Urinary bladder (tissue), 4 donors: ENCODE results near the gene XPNPEP1. TPM values are rescaled to one million over a fixed set of nuclear protein-coding genes. Genes with fewer than 3 reads are reported as not detected.

Experiments
- DNase-seq: peaks from one replicate; pipeline ENCODE4 v3.0.0-alpha.2; 2015; ENCODE audit errors: extremely low spot score
- H3K27ac ChIP-seq: one replicate; pipeline ENCODE4 v1.5.1; 2013; ENCODE audit warnings: low read depth, mild to moderate bottlenecking, moderate library complexity
- H3K36me3 ChIP-seq: one replicate; pipeline ENCODE4 v1.6.1; 2013; ENCODE audit warnings: mild to moderate bottlenecking, moderate library complexity; ENCODE audit not compliant: insufficient read depth
- H3K4me1 ChIP-seq: one replicate; pipeline ENCODE4 v1.6.1; 2013; ENCODE audit warnings: mild to moderate bottlenecking, moderate library complexity; ENCODE audit not compliant: insufficient read depth
- H3K4me3 ChIP-seq: one replicate; pipeline ENCODE4 v1.5.1; 2013; ENCODE audit warnings: low read depth, low read length
- WGBS: extraction: QIAGEN DNeasy Blood & Tissue Kit; methylation state at CpG from one replicate; pipeline ENCODE4 v1.1.7; 2013; 5-methylcytosine and 5-hydroxymethylcytosine counted together
- polyA plus RNA-seq: library from polyadenylated mRNA; stranded (reverse); fragments of 200-250 nt; gene quantifications from one replicate; pipeline ENCODE4 v1.2.3, GENCODE V29; 2013
- total RNA-seq: library from RNA; depleted of rRNA; stranded (reverse); fragments of >200 nt; gene quantifications from one replicate; pipeline ENCODE4 v1.2.3, GENCODE V29; 2014
- donor health status: healthy with polysubstance abuse.
- donor health status: healthy.

The XPNPEP1 gene
- total and polyA plus RNA-seq, 2 donors = 38.1 to 89.1 TPM

DNA sequence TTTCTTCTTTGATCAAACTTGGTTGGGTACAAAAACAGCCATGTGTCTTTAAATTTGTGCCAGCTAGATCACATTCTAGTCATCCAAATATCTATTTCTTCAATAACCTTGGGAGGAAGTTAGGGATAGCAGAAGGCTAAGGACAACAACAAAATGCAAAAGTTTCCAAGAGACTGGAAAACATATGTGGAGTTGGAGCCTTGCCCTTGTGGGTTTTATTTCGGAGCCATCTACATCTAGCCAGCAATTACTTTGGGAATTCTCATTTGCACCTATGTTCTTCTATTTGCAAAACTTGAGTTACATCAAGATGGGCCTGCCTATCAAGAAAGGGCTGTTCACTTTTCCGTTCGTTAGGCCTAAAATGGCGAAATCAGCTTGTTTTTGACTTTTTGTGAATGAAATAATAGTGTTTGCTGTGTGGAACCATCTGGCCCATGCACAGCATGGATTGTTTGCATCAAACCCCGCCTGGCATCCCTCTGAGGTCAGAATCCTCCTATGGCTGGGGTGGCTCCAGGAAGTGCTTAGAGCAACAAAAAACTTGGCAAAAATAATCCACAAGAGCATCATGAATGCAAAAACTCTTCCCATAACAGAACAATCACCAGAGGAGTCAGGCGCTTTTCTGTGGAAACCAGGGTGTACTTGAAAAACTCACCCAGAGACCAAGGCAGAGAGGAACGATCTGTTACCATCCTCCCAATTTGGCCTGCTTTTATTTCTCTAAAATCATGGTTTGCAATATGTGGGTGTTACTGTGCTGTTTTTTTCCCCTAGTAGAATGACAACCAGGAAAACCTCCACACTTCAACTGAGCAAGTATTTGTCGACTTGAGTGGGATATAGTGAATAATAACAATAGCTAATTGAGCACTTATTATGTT, 36.2 kb upstream of the XPNPEP1 start:
- Histone ChIP-seq H3K27ac (no peak overlapping the region), H3K4me1 (no peaks in the 10 kb centered on the region), H3K4me3 (no peak overlapping the region), H3K36me3 (no peaks in the 10 kb centered on the region)
- WGBS = 78% methylated on average over 8 of the region's 8 CpGs
- DNase-seq = no peak

DNA sequence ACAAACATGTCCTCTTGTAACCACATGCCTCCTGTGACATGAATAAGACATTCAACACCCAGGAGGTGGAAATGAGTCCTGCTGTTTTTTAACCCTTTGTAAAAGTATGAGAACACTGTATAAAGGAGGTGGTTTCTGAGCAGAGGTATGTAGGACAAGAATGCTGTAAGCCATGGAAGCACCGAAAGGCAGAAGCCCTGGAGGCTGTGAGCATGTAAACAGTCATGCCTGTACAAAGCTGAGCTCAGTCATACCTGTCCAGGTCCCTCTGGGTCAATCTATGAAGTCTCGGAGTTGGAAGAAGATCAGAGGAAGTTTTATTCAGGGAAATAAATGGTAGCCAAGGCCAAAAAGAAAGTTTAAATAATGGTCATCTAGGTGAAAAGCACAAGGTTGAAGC, 34.7 kb upstream of the XPNPEP1 start:
- no peak overlapping the region for H3K4me3 ChIP-seq
- H3K27ac ChIP-seq = no peak overlapping the region
- no peaks in the 10 kb centered on the region for H3K36me3 ChIP-seq
- DNase-seq = no peak
- no peaks in the 10 kb centered on the region for H3K4me1 ChIP-seq
- 84% methylated on average over 2 of the region's 2 CpGs for WGBS

DNA sequence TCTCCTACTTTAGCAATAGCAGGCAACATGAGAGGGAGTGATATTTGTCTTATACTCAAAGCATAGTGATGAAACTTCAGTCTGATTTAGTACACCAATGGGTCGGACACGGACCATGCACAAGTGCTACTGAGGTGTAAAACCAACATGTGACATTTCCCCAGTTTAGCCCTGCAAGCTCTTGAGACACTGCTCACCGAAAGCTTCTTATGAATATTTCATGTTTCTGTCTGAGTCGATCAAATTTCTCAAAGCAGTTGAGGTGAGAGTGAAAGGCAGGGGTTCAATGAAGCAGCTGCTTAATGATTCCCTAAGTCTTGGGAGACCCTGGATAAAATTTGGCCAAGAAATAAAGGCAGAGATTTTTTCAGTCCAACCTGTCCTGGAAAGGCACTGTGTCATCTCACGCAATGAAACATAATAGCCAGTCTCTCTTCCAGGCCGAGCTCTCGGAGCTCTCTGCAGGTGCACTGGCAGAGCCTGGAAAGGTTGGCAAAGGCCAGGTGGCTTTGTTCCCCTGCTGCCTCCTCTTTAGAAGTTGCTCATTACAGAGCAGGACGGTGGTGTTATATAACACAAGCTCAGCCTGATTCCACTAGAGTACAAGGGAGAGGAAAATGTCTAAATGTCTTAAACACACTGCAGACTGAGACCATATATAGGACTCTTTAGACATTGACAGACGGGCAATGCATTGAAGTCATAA, 33.9 kb upstream of the XPNPEP1 start:
- H3K36me3 ChIP-seq = no peaks in the 10 kb centered on the region
- 93% methylated on average over 9 of the region's 9 CpGs for WGBS
- H3K27ac ChIP-seq = no peak overlapping the region
- no peak overlapping the region for H3K4me3 ChIP-seq
- H3K4me1 ChIP-seq = no peaks in the 10 kb centered on the region
- no peak for DNase-seq

DNA sequence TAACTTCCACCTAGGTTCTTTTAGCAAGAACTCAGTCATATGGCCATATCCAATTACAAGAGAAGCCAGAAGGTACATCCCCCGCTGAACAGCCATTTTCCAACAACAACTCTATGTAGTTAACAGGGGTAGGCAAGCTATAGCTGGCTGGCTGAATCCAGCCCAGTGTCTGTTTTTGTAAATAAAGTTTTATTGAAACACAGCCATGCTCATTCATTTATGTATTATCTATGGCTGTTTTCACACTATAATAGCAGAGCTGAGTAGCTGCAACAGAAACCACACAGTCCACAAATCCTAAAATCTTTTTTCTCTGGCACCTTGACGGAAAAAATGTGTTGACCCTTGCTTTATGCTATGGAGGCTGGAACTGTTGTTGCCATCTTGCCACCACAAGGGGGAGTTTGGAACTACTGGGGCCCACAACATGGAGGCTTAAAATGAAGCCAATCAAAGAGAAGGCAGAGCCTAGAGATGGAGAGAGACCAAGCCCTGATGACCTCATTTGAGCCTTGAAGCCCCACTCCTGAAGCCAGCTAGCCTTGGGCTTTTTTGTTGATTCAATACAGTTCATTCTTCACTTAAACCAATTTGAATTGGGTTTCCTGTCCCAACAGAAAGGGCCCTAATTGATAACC, 33.3 kb upstream of the XPNPEP1 start:
- H3K36me3 ChIP-seq = no peaks in the 10 kb centered on the region
- no peak overlapping the region for H3K4me3 ChIP-seq
- H3K4me1 ChIP-seq = no peaks in the 10 kb centered on the region
- WGBS = 96% methylated on average over 2 of the region's 2 CpGs
- DNase-seq = no peak
- H3K27ac ChIP-seq = no peak overlapping the region

DNA sequence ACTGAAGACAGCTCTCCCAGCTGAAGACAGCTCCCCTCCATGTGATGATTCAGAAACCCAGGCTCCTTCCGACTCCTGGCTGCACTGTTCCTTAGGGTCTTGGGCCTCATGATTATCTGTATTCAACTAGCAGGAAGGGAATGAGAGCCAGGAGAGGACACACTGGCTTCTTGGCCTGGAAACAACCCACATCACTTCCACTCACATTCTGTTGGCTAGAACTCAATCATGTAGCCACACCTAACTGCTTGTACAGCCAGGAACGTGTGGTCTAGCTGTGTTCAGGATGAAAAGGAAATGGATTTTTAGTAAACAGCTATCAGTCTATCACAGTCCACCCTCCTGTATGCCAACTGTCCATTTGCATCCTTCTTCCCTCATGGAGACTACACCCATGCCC, 30.5 kb upstream of the XPNPEP1 start:
- no peak overlapping the region for H3K4me3 ChIP-seq
- DNase-seq = no peak
- H3K4me1 ChIP-seq = no peaks in the 10 kb centered on the region
- WGBS = 51% methylated on average over 2 of the region's 2 CpGs
- no peak overlapping the region for H3K27ac ChIP-seq
- no peaks in the 10 kb centered on the region for H3K36me3 ChIP-seq

DNA sequence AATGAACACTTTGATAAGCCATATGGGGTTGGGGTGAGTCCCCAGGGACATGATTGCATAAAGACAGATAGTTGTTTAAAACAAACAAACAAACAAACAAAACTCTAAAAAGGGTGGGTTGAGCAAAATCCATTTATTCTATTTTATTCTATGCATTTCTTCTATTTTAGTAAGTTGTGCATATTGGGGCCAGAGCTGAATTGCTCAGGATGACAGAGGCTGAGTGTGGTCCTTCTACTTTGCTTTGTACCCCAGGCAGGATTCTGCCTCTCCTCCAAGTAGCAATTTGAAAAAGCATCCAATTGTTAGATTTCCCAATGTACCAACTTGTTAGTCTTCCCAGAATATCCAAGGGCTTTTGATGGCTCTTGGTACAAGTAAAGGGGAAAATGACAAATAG, 29.2 kb upstream of the XPNPEP1 start:
- Histone ChIP-seq H3K4me3 (no peak overlapping the region), H3K27ac (no peak overlapping the region), H3K4me1 (no peaks in the 10 kb centered on the region), H3K36me3 (no peaks in the 10 kb centered on the region)
- no peak for DNase-seq

DNA sequence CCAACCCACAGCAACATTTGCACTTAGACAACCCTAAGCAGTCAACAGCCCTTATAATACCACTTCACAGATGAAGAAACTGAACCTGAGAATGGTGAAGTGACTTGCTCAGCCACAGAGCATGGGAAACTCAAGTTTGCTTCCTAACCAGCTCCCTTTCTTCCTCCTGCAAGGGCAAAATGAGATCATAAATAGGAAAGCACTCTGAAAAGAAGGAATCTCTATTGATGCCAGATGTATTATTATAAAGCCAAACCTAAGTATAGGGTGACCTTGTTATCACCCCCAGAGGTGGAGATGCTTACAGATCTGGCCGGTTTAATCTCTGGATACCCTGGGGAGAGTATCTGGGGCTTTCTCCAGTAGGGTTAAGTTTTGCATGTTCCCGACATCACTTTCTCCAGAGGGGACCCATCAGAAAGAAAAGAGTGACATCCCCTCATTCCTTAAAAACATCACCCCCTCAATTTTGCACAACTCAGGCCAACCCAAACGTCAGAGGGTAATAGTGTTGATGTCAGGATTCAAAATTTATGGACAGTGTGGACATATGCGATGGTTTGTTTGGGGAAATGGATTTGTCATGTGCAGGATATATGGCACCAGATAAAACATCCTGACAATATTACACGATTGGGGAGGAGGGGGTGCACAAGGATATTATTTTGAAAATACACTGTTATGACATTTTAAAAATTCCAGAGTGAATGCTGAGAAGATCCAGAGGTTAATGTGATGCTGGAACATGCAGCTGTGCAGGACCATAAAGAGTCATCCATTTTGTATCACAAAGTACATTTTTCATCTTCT, 24.0 kb upstream of the XPNPEP1 start:
- 44% methylated on average over 5 of the region's 5 CpGs for WGBS

DNA sequence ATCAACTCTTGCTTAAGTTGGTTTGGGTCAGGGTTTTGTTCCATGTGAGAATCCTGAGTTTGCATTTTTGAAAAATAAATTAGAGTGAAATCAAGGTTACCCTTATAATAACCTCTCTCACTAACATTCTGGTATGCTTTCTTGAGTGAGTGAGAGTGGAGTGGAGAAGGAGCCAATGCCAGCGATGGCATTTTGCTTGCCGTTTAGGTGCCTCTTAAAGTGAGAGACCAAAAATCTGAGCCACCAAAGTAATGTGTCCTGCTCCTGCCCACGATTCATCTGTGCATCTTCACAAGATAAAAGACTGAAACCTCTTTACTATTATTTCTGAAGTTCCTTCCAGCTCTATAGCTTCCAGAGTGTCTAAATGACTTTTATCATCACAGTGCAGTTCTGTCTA, 23.4 kb upstream of the XPNPEP1 start:
- Histone ChIP-seq H3K4me1 (no peaks in the 10 kb centered on the region), H3K4me3 (no peak overlapping the region), H3K36me3 (no peaks in the 10 kb centered on the region), H3K27ac (no peak overlapping the region)
- WGBS = 87% methylated on average over 3 of the region's 3 CpGs
- no peak for DNase-seq

More for the DNA sequence above, 24.0 kb upstream of the XPNPEP1 start:
- no peak overlapping the region for H3K4me3 ChIP-seq
- no peak for DNase-seq
- H3K4me1 ChIP-seq = no peaks in the 10 kb centered on the region
- H3K27ac ChIP-seq = no peak overlapping the region
- no peaks in the 10 kb centered on the region for H3K36me3 ChIP-seq

DNA sequence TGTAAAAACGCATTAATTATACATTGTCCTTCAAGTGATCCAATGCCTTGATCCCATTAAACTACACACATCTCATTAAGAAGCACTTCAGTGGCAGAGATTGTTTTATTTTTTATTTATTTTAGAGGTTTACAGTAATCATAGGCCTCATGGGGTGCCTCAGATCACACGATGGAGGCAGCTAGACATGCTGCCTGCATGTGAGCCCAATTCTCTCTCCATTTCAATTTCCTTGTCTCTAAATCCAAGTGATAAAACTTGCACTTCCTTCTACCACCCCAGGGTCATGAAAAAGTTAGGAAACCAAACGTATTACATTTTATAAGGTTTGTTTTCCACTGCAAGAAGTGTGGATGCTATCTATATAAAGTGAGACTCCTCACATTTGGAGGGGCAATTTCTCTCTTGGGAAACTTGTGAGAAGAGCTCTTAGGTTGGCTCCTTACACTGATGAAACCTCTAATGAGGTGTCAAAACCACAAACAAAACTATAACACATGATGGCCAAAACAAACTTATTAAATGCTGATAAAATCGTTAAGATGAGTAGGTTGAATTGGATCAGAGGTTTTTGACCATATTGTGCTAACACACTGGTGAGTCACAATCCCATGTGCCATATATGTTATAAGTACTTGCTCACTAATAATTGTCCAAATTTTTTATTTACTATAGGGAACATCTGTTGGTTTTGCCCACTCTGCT, 22.3 kb upstream of the XPNPEP1 start:
- H3K4me1 ChIP-seq = no peaks in the 10 kb centered on the region
- H3K36me3 ChIP-seq = no peaks in the 10 kb centered on the region
- WGBS = 72% methylated on average over 4 of the region's 4 CpGs
- no peak overlapping the region for H3K4me3 ChIP-seq
- DNase-seq = no peak
- H3K27ac ChIP-seq = no peak overlapping the region

DNA sequence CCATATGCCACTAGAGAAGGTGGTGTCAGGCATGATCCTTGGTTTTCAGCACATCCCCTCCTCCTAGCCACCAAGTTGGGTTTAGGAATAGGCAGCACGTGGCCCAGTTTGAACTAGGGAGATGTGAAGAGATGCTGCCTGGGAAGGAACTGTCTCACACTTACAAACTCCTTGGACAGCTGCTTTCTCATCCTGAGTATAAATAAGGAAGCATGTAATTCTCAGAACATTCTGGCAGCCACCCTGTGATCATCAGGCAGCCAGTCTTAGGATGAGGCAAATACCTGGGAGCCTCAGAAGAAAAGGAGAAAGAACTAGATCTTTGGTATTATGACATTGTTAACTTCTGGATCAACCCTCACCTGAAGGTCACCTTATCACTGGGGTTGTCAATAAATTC, 21.3 kb upstream of the XPNPEP1 start:
- no peak overlapping the region for H3K4me3 ChIP-seq
- H3K36me3 ChIP-seq = no peaks in the 10 kb centered on the region
- no peak overlapping the region for H3K27ac ChIP-seq
- DNase-seq = no peak
- H3K4me1 ChIP-seq = no peaks in the 10 kb centered on the region
- 34% methylated on average over 1 of the region's 1 CpG for WGBS

DNA sequence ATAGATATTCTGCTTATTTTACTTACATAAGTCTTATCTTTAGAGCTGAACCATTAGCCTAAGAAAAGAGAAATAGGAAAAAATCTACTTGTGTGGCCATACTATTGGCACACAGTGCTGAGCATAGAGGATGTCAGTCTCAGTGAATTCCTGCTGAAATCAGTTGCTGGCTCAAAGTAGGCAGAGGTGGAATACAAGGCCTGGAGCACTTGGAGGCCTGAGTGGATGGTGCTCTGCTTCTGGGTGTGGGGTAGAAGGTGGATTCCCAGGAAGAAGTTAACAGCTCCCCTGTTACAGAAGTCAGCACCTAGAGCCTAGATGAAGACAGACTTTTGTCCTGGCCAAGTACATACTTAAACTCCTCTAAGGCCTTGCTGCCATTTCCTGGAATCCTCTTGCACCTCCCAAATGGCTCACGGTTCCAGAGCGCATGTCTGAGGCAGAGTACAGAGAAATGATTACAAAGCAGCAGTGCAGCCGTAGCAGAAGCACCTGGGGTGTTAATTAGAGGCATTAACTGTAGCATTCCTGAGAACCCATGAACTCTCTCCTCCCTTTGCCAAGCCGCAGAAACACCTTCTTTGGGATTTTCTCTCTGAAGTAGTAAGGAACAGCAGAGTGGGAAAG, 18.0 kb upstream of the XPNPEP1 start:
- Histone ChIP-seq H3K4me1 (no peaks in the 10 kb centered on the region), H3K4me3 (no peak overlapping the region), H3K36me3 (no peaks in the 10 kb centered on the region), H3K27ac (no peak overlapping the region)
- 78% methylated on average over 4 of the region's 4 CpGs for WGBS
- no peak for DNase-seq

DNA sequence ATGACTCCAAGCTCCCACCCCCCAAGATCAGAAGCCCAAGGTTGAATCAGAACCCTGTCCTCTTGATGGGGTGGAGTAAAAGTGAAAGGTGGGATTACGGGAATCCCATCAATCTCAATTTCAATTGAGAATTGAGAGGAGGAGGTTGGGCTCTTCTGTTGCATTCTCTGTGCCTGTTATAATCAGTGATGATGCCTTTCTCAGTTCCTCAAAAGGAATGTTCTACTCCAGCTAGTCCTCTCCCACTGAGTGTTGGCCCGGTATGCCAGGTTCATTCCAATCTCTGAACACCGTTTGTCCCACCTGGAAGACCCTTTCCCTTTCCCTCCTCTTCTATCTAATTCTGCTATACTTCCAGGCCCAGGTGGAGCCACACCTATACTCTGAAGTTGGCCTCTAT, 17.2 kb upstream of the XPNPEP1 start:
- 98% methylated on average over 3 of the region's 3 CpGs for WGBS
- no peak overlapping the region for H3K27ac ChIP-seq

More for the DNA sequence above, 17.2 kb upstream of the XPNPEP1 start:
- DNase-seq = no peak
- Histone ChIP-seq H3K4me1 (no peaks in the 10 kb centered on the region), H3K4me3 (no peak overlapping the region), H3K36me3 (no peaks in the 10 kb centered on the region)
